Ishikawa (cell line): ENCODE measurements around the gene ADM2.

Experiments used
- CEBPB ChIP-seq: IDR thresholded peaks from 2 replicates; pipeline ENCODE4 v1.6.1; 2012
- CREB1 ChIP-seq: IDR thresholded peaks from 2 replicates; pipeline ENCODE4 v1.6.1; 2012; ENCODE audit warnings: low read depth
- EGR1 ChIP-seq: IDR thresholded peaks from 2 replicates; pipeline ENCODE4 v1.6.1; 2012
- EP300 ChIP-seq: IDR thresholded peaks from 2 replicates; pipeline ENCODE4 v1.6.1; 2012; ENCODE audit warnings: borderline replicate concordance
- FOXM1 ChIP-seq: IDR thresholded peaks from 2 replicates; pipeline ENCODE4 v1.6.1; 2012; ENCODE audit warnings: low read depth, borderline replicate concordance
- MAX ChIP-seq: IDR thresholded peaks from 2 replicates; pipeline ENCODE4 v1.6.1; 2012
- NFIC ChIP-seq: IDR thresholded peaks from 2 replicates; pipeline ENCODE4 v1.6.1; 2012
- RAD21 ChIP-seq: IDR thresholded peaks from 2 replicates; pipeline ENCODE4 v1.6.1; 2012; ENCODE audit warnings: low read depth
- REST ChIP-seq: IDR thresholded peaks from 2 replicates; pipeline ENCODE4 v1.6.1; 2012; ENCODE audit warnings: low read depth, mild to moderate bottlenecking
- TAF1 ChIP-seq: IDR thresholded peaks from 2 replicates; pipeline ENCODE4 v1.6.1; 2012; ENCODE audit warnings: low read depth, mild to moderate bottlenecking
- TCF12 ChIP-seq: IDR thresholded peaks from 2 replicates; pipeline ENCODE4 v1.6.1; 2012; ENCODE audit warnings: low read depth
- TEAD4 ChIP-seq: IDR thresholded peaks from 2 replicates; pipeline ENCODE4 v1.6.1; 2012
- USF1 ChIP-seq: IDR thresholded peaks from 2 replicates; pipeline ENCODE4 v1.6.1; 2012
- YY1 ChIP-seq: IDR thresholded peaks from 2 replicates; pipeline ENCODE4 v1.6.1; 2012; ENCODE audit warnings: low read depth
- ZBTB7A ChIP-seq: IDR thresholded peaks from 2 replicates; pipeline ENCODE4 v1.6.1; 2012; ENCODE audit warnings: low read depth

Gene ADM2

GRCh38 chr22:50528682-50529415 is 47.5 kb downstream of the ADM2 start:
- no peak for TF ChIP-seq CREB1
- TF ChIP-seq MAX: peak; percentile 93

- no peak for TF ChIP-seq NFIC
- TF ChIP-seq RAD21: no peak
- TF ChIP-seq CEBPB: no peak
- TF ChIP-seq ZBTB7A: no peak
- no peak for TF ChIP-seq TCF12
Observed at GRCh38 chr22:50529416-50529896, 48.1 kb downstream of the ADM2 start.

GRCh38 chr22:50529897-50530579 is 48.7 kb downstream of the ADM2 start, which contains the start of gene TYMP:
Gene TYMP, minus strand, starts transcription at chr22:50530012. Its CDS starts 303 bp downstream, at chr22:50529709.
- TF ChIP-seq TEAD4 (peak; percentile 21; the same call in 1 of the 2 replicates), TAF1 (0 out of 2 replicates have a peak, but pooled peaks have one; percentile 35), CEBPB (no peak), MAX (peak; percentile 96), EP300 (no peak), EGR1 (no peak), CREB1 (no peak), REST (no peak), FOXM1 (no peak), YY1 (peak; percentile 57; the same call in 1 of the 2 replicates), TCF12 (peak; percentile 38; the same call in 1 of the 2 replicates), RAD21 (no peak), ZBTB7A (no peak), NFIC (peak; percentile 25; the same call in 1 of the 2 replicates), USF1 (peak; percentile 25; the same call in 1 of the 2 replicates)

GRCh38 chr22:50530580-50530876 is 49.2 kb downstream of the ADM2 start:
- TF ChIP-seq ZBTB7A (peak; percentile 88), TCF12 (no peak)

- TF ChIP-seq EGR1 (no peak), ZBTB7A (0 out of 2 replicates have a peak, but pooled peaks have one; percentile 14)
Observed at GRCh38 chr22:50530877-50531545, 49.7 kb downstream of the ADM2 start.

GRCh38 chr22:50531546-50531961 is 50.2 kb downstream of the ADM2 start:
- peak; percentile 50; the same call in 1 of the 2 replicates for TF ChIP-seq EGR1
- TF ChIP-seq ZBTB7A: peak; percentile 27; the same call in 1 of the 2 replicates
- no peak for TF ChIP-seq TCF12
- TF ChIP-seq MAX: 0 out of 2 replicates have a peak, but pooled peaks have one; percentile 12

- TF ChIP-seq TAF1 (no peak), ZBTB7A (peak; percentile 37; the same call in 1 of the 2 replicates)
Observed at GRCh38 chr22:50531962-50532674, 50.8 kb downstream of the ADM2 start.
